ENCODE data around the gene ZNF658.
"Not testable (repeated sequence)": the region's sequence is repeated elsewhere in the genome, so short reads cannot be mapped to it uniquely, and the experiment has no call there.

Gene ZNF658

GRCh38 chr9:66952576-66952975 is 52.1 kb downstream of the ZNF658 start:
- not testable (repeated sequence) for H3K4me3 Mint-ChIP-seq; H3K27ac Mint-ChIP-seq; H3K9me3 Mint-ChIP-seq; DNase-seq; H3K27me3 Mint-ChIP-seq; ATAC-seq (replicated peaks); H3K4me1 Mint-ChIP-seq; H3K36me3 Mint-ChIP-seq
